Upper lobe of left lung (tissue), 4 donors: ENCODE results near the gene ERC1.

Source experiments
- CTCF ChIP-seq, 6 experiments: fragments of 450-650 bp in 4 of 6; fragments of 200-600 bp in 2 of 6; sonication (generic) in 2 of 6; IDR thresholded peaks; one replicate each; pipeline ENCODE4 v1.5.1; 2016 to 2019; ENCODE audit warnings: antibody characterized with exemption in 6 of 6
- POLR2A ChIP-seq, 4 donors: fragments of 450-650 bp; IDR thresholded peaks; one replicate each; pipeline ENCODE4 v1.5.1; 2016 to 2017; ENCODE audit warnings: antibody characterized with exemption in 4 of 4, mild to moderate bottlenecking in 2 of 4
- POLR2AphosphoS5 ChIP-seq, 2 donors: sonication (generic); formaldehyde crosslinking; IDR thresholded peaks; one replicate each; pipeline ENCODE4 v1.5.1; 2017; ENCODE audit warnings: antibody characterized with exemption in 2 of 2

- TF ChIP-seq CTCF (IDR thresholded peaks at IDR 0.05) = no peak
- no peak for TF ChIP-seq POLR2A (IDR thresholded peaks at IDR 0.05)
- no peak for TF ChIP-seq POLR2AphosphoS5 (IDR thresholded peaks at IDR 0.05)
Observed at GRCh38 chr12:1382826-1383225, 391.8 kb downstream of the ERC1 start.
